ENCODE data around the gene EZR. TPM values are rescaled to one million over a fixed set of nuclear protein-coding genes. Genes with fewer than 3 reads are reported as not detected.

The EZR gene
- total RNA-seq, 2 donors from 2014 or later = 257 to 424 TPM

DNA sequence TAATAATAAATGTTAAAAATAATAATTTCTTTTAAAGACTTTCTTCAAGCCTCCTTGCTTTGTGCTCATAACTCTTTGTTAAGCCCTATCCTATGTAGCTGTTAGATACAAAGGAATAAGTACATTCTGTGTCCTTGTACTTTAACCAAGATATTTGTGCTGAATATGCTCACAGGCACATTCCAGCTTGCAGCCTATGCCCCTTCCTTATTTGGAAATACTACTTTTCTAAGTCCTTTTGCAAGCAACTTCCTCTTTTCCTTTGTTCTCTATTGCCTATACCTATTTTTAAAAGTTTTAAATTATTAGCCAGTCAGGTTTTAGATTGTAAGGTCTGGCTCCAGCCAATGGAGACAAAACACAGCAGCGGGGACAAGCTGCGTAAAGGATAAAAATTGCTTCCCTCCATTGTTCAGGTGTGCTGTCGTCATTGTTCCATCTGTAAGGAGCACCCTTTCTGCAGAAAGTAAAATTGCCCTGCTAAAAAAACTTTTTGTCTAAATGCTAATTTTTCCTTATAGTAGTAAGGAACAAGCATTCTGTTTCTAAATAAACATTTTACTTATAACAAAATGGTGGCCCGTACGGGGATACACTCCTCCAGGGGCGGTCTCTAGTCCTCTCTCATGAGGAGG lies 89.1 kb downstream of the EZR start:
- intact Hi-C loops (cut with DNase I) = no loop called here
- Histone ChIP-seq H3K9me3 (no peaks in the 10 kb centered on the region), H3K27me3 (no peaks in the 10 kb centered on the region), H3K27ac (no peak overlapping the region), H3K4me3 (no peak overlapping the region), H3K36me3 (no peaks in the 10 kb centered on the region), H3K9ac (ENCODE audit: low read depth in 2 of 2, low read length in 2 of 2) (no peak overlapping the region), H3K4me1 (no peaks in the 10 kb centered on the region)
- no peak for DNase-seq
- TF ChIP-seq CTCF (IDR thresholded peaks at IDR 0.05) = no peak

- no peak for TF ChIP-seq CTCF (IDR thresholded peaks at IDR 0.05)
- no peak for DNase-seq
- H3K4me1 ChIP-seq = no peaks in the 10 kb centered on the region
- H3K36me3 ChIP-seq = no peaks in the 10 kb centered on the region
- H3K9ac ChIP-seq (ENCODE audit: low read depth in 2 of 2, low read length in 2 of 2) = no peak overlapping the region
- H3K27me3 ChIP-seq = no peaks in the 10 kb centered on the region
- H3K9me3 ChIP-seq = no peaks in the 10 kb centered on the region
- no peak overlapping the region for H3K4me3 ChIP-seq
- intact Hi-C loops (cut with DNase I) = no loop called here
- H3K27ac ChIP-seq = no peak overlapping the region
Measured at GRCh38 chr6:158725704-158726103, 93.5 kb downstream of the EZR start.

GRCh38 chr6:158722176-158722729 lies 96.9 kb downstream of the EZR start:
- no peaks in the 10 kb centered on the region for H3K4me1 ChIP-seq
- H3K27ac ChIP-seq = no peak overlapping the region
- no peaks in the 10 kb centered on the region for H3K36me3 ChIP-seq
- no peaks in the 10 kb centered on the region for H3K27me3 ChIP-seq
- H3K9ac ChIP-seq (ENCODE audit: low read depth in 2 of 2, low read length in 2 of 2) = no peak overlapping the region
- no peak for TF ChIP-seq CTCF (IDR thresholded peaks at IDR 0.05)
- H3K9me3 ChIP-seq = no peaks in the 10 kb centered on the region
- H3K4me3 ChIP-seq = no peak overlapping the region
- intact Hi-C loops (cut with DNase I) = no loop called here
- DNase-seq = no peak

- Histone ChIP-seq H3K4me3 (no peak overlapping the region), H3K9ac (ENCODE audit: low read depth in 2 of 2, low read length in 2 of 2) (no peak overlapping the region), H3K4me1 (no peaks in the 10 kb centered on the region)
Measured at GRCh38 chr6:158718461-158719046, 100.6 kb downstream of the EZR start.

More at GRCh38 chr6:158718461-158719046, 100.6 kb downstream of the EZR start:
- Histone ChIP-seq H3K36me3 (no peaks in the 10 kb centered on the region), H3K9me3 (no peaks in the 10 kb centered on the region), H3K27ac (no peak overlapping the region), H3K27me3 (no peaks in the 10 kb centered on the region)
- intact Hi-C loops (cut with DNase I) = no loop called here
- DNase-seq = no peak
- peak; percentile 64 for TF ChIP-seq CTCF (IDR thresholded peaks at IDR 0.05)

Data from colonic mucosa (tissue), 4 donors.